Nucleus accumbens (tissue), 56 donors: ENCODE measurements around the gene WDR87.
A peak's percentile ranks its signal among the peaks of the same experiment; 100 is the strongest.
"Not testable (repeated sequence)": the region's sequence is repeated elsewhere in the genome, so short reads cannot be mapped to it uniquely, and the experiment has no call there.

ENCODE experiments used
- DNase-seq, 56 donors: peaks; one replicate each; lab custom pipeline; 2025; lab: John Stamatoyannopoulos, UW

WDR87 gene

DNA sequence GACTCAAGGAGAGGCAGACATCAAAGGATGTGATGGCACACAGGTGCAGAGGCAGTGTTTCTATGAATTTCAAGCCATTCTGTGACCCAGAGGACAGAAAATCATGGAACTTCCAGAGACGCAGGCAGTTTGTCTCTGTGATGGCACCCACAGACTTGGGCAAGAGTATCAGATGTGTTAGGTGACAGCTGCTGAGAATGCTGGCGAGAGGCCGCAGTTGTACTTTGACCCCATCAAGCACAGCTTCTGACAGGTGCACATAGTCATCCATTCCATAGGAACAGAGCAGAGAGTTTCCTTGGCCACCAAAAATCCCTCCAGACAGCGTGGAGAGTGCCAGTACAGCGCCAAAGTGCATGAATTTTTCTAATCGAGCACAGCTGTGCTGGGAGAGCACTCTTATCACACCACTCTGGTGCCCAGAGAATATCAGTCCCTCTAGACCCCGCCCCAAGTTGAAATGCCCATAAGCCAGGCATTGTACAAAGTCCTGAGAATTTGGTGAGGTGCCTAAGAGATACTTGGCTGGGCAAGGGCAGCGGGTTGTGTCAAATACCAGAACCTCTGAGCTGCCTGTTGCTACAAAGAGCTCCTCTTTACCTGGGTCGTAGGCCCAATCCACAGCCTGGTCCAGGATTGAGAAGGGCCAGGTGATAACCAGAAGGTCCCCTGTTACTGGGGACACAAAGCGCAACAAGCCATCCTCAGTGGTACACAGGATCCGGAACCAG lies 12.4 kb downstream of the WDR87 start:
- no peak for DNase-seq

- no peak for DNase-seq
These were observed 19.8 kb downstream of the WDR87 start for GRCh38 chr19:37886571-37886970.

- no peak for DNase-seq
These were observed 21.0 kb downstream of the WDR87 start for GRCh38 chr19:37885392-37885791.

DNA sequence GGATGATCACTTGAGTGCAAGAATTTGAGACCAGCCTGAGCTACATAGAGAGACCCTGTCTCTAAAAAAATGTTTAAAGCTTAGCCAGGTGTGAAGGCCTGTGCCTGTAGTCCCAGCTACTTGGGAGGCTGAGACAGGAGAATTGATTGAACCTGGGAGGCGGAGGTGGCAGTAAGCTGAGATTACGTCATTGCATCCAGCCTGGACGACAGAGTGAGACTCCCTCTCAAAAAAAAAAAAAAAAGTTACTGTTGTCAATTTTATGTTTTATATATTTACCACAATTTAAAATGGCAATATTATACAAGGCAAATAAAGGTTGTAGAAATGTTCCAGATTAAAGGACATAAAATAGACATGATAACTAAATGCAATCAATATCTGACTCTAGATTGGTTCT lies 29.2 kb downstream of the WDR87 start:
- no peak for DNase-seq

GRCh38 chr19:37876032-37876431 lies 30.4 kb downstream of the WDR87 start:
- DNase-seq: no peak

- DNase-seq: no peak
These were observed 31.6 kb downstream of the WDR87 start for GRCh38 chr19:37874784-37875183.

DNA sequence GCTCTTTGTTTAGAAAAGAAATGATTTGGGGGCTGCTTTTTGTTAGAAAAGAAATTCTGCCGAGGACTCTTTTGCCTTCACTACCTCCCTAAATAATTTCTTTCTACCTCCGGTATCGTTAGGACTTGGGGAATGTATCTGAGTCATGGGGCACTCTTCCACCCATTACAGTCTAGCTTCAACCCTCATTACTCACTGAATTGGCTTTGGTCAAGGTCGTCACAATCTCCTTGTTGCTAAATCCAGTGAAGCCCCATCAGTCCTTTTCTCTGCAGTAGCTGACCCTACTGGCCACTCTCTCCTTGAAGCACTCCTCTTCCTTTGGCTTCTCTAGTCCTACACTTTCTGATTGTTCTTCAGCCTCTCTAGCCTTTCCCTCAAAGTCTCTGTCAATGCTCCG lies 34.0 kb downstream of the WDR87 start:
- no peak for DNase-seq

GRCh38 chr19:37869766-37870340 lies 36.5 kb downstream of the WDR87 start:
- DNase-seq: no peak

- no peak for DNase-seq
These were observed 38.6 kb downstream of the WDR87 start for GRCh38 chr19:37867831-37868230.

GRCh38 chr19:37865930-37866329 lies 40.5 kb downstream of the WDR87 start:
- DNase-seq: not testable (repeated sequence)

DNA sequence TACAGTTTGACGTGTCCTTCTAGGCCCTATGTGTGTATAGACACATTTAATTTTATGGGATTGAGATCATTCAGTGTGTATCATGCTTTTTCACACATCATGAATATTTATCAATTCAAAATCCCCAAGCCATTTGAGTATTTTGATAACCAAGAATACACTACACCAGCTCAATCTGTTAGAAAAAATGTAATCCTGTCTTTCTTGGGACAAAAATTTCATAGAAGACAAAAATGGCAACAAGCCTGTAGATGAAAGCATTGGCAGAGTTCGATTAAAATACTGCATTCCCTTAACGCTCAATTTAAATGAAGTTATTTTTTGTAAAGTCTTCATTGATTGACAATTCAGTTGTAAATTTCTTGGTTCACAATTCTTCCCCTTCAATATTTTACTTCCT lies 41.9 kb downstream of the WDR87 start:
- no peak for DNase-seq

DNA sequence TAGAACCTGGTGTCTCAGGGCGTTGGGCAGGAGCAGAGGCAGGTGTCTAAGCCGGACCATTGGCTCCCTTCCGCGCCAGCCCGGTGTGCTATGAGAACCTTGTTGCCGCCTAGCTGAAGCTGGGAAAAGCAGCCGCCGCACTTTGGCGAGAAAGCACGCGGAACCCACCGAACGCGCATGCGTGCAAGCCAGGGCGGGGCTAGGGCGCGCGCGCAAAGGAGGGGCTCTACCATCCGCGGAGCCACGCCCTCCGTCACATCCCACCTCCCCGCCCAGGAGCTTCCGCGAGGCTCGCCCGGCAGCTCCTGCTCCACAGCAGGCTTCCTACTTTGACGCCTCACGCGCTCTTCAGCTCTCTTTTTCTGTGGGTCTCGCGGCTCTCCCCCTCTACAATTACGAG lies 51.3 kb downstream of the WDR87 start:
- DNase-seq: peak in 44 of 56 donors; percentile 1 to 64 (median 12)

GRCh38 chr19:37845932-37846331 lies 60.5 kb downstream of the WDR87 start:
- DNase-seq: no peak
